Measurements from ENCODE around the gene NDST1.

The NDST1 gene

GRCh38 chr5:150507474-150508276 is at the start of gene NDST1:
TSS of gene NDST1 (plus strand) at chr5:150508131. CDS start at chr5:150521255, 13,124 bp downstream.
- TF ChIP-seq CTCF (IDR thresholded peaks at IDR 0.05; ENCODE audit: extremely low read depth, missing control alignments), result no peak
- DNase-seq (ENCODE audit: low spot score), result no peak

DNA sequence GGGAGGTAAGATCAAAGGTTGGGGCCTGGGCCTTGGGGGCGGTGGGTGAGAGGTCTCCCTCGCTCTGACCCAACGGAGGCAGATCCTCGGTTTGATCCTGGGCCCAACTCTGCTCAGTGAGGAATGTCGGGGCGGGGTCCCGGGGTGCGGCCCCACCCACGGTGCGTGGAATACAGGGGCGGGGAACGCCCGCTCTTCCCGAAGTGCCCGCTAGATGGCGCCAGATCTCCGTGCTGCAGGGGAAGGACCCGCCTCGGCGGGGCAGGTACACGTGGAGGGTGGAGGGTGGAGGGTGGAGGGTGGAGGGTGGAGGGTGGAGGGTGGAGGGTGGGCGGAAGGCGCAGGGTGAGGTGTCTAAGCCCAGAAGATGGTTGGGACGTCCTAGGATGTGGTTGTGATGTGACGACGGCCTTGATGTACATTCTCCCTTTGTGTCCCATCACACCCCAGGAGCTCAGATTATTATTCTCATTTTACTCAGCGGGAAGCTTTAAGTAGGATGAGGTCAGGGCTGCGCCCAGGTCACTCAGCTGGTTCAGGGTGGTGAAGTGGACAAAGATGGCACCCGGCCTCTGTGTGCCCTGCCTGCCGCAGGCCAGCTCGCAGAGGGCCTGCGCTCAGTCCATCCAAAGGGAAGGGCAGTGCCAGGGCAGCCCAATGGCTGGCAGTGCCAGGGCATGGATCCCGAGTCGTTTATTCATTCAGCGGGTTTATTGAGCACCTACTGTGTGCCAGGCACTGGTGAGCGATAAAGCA is 49.0 kb upstream of the NDST1 start:
- DNase-seq (ENCODE audit: low spot score), result peak; percentile 71
- TF ChIP-seq CTCF (IDR thresholded peaks at IDR 0.05; ENCODE audit: extremely low read depth, missing control alignments), result peak; percentile 91

- no peak for TF ChIP-seq CTCF (IDR thresholded peaks at IDR 0.05; ENCODE audit: extremely low read depth, missing control alignments)
- DNase-seq (ENCODE audit: low spot score), result no peak
Observed at GRCh38 chr5:150460781-150461180, 47.1 kb upstream of the NDST1 start.

DNA sequence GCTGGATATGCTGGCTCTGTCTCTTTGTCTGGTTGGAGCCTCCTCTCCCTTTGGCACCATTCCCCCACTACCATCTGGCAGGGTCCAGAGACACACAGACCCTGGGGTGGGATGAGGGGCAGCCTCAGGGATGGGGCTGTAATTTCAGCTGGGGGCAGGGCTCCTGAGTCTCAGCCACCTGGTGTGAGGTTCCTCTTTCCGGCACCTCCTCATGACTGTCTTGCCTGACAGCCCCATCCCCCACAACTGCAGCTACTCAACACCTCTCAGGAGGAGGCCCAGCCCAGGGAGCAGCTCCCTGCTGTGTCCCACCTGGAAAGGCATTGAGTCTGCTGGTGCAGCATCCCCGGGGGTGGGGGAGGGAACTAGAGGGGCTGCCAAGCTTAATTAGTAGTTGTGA is 46.7 kb upstream of the NDST1 start:
- TF ChIP-seq CTCF (IDR thresholded peaks at IDR 0.05; ENCODE audit: extremely low read depth, missing control alignments), result no peak
- DNase-seq (ENCODE audit: low spot score), result peak; percentile 83

DNA sequence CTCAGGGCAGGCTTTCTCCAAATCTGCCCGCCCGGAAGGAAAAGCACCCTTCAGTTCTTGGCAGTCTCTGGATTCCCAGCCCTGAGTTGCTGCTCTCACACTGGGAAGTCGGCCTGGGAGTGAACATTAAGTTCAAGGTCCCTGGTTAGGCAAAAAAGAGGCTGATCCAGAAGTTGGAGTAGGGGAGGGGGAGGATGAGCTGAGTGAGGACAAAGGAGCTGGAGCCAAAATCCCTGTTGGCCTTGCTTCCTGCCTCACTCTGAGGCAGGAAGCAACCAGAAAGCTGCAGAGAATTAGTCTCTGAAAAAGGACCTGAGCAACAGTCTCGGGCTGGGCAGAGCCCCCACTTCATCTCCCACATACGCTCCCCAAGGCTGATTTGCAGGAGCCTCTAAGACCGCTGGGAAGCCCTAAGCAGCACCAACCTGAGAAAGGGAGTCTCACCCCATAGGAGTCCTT is 43.3 kb upstream of the NDST1 start:
- no peak for DNase-seq (ENCODE audit: low spot score)
- no peak for TF ChIP-seq CTCF (IDR thresholded peaks at IDR 0.05; ENCODE audit: extremely low read depth, missing control alignments)

GRCh38 chr5:150465927-150466326 is 42.0 kb upstream of the NDST1 start:
- TF ChIP-seq CTCF (IDR thresholded peaks at IDR 0.05; ENCODE audit: extremely low read depth, missing control alignments), result no peak
- DNase-seq (ENCODE audit: low spot score), result no peak

DNA sequence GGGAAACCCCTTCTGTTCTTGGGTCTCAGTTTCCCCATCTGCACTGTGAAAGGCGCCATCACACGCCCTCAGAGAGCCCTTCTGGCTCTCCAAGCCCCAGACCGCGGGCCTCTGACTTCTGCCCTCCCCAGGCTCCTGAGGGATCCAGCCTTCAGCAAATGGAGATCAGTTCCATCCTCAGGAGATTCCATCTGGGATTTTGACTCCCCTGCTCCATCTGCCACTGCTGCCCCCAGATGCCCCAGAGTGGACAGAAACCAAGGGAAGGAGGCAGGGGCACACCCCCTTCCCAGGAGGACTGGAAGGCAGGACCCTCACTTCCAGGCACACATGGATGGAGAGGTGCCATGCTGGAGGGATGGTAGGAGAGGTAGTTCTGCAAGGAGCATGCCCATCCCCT is 39.7 kb upstream of the NDST1 start:
- no peak for DNase-seq (ENCODE audit: low spot score)
- no peak for TF ChIP-seq CTCF (IDR thresholded peaks at IDR 0.05; ENCODE audit: extremely low read depth, missing control alignments)
